ENCODE data around the gene CHID1. TPM values are rescaled to one million over a fixed set of nuclear protein-coding genes. Genes with fewer than 3 reads are reported as not detected.

Gene CHID1
- total RNA-seq, 4 donors from 2014 or later = 47.9 to 83.4 (median 65.8) TPM

GRCh38 chr11:911031-911889, 650 bp upstream of the CHID1 start:
- H3K9me3 ChIP-seq = no peaks in the 10 kb centered on the region
- peaks cover 0 to 32% (median 14%) of the 10 kb centered on the region in 4 donors for H3K4me1 ChIP-seq
- peak overlapping the region; percentile 73 to 98 (median 82) for H3K4me3 ChIP-seq
- H3K27me3 ChIP-seq = no peaks in the 10 kb centered on the region
- peak overlapping the region; percentile 81 to 98 (median 90) for H3K27ac ChIP-seq
- 2% methylated on average over 31 to 33 of the region's 68 CpGs for WGBS, 2 donors
- peaks cover 0 to 24% (median 0%) of the 10 kb centered on the region in 3 donors for H3K36me3 ChIP-seq
- no peak for DNase-seq (ENCODE audit: low spot score in 2 of 2)
- TF ChIP-seq CTCF (IDR thresholded peaks at IDR 0.05) (no peak), EP300 (IDR thresholded peaks at IDR 0.05) (peak in 1 of 2 donors; percentile 17)

DNA sequence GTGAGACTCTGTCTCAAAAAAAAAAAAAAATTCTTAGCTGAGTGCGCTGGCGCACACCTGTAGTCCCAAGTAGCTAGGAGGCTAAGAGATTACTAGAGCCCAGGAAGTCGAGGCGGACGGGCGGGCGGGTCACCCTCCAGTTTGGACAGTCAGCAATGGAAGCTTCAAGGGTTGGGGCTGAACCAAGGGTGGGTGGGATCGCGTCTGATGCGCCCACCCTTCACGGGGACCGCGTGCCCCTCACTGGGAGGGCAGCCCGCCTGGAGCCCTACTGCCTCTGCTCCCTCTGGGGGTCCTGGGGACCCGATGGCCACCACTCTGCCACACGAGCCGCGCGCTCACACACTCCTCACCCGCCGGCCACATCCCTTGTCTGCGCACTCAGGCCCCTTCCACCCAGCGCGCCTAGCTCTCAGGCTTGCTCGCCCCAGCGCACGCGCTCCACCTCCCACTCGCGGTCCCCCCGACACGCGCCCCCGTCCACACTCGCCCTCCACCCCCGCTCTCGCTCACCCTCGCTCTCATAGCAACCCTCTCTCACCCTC, 494 bp downstream of the CHID1 start:
- no peak for TF ChIP-seq POLR2A (IDR thresholded peaks at IDR 0.05)
- TF ChIP-seq CTCF (IDR thresholded peaks at IDR 0.05) = no peak
- no peak for TF ChIP-seq EP300 (IDR thresholded peaks at IDR 0.05)
- H3K27ac ChIP-seq = peak overlapping the region in 3 of 4 donors; percentile 89 to 98 (median 90)
- peak overlapping the region; percentile 73 to 98 (median 87) for H3K4me3 ChIP-seq
- peaks cover 0 to 30% (median 0%) of the 10 kb centered on the region in 3 donors for H3K36me3 ChIP-seq
- no peaks in the 10 kb centered on the region for H3K27me3 ChIP-seq
- peaks cover 0 to 32% (median 14%) of the 10 kb centered on the region in 4 donors for H3K4me1 ChIP-seq
- WGBS, 2 donors = 3 to 6% methylated on average over 36 to 38 of the region's 38 CpGs
- no peak for DNase-seq (ENCODE audit: low spot score in 2 of 2)
- H3K9me3 ChIP-seq = no peaks in the 10 kb centered on the region

- Histone ChIP-seq H3K27ac (no peak overlapping the region), H3K27me3 (no peaks in the 10 kb centered on the region), H3K4me3 (no peak overlapping the region), H3K4me1 (peaks cover 0 to 32% (median 14%) of the 10 kb centered on the region in 4 donors), H3K9me3 (no peaks in the 10 kb centered on the region), H3K36me3 (peaks cover 0 to 37% (median 0%) of the 10 kb centered on the region in 3 donors)
- DNase-seq (ENCODE audit: low spot score in 2 of 2) = no peak
- no peak for TF ChIP-seq POLR2A (IDR thresholded peaks at IDR 0.05)
- no peak for TF ChIP-seq EP300 (IDR thresholded peaks at IDR 0.05)
- TF ChIP-seq CTCF (IDR thresholded peaks at IDR 0.05) = no peak
- 85 to 95% methylated on average over 11 of the region's 11 CpGs for WGBS, 2 donors
Measured at GRCh38 chr11:909406-909805, 1.2 kb downstream of the CHID1 start.

- no peak for DNase-seq (ENCODE audit: low spot score in 2 of 2)
- whole genome bisulfite sequencing, 2 donors = 75 to 91% methylated on average over 3 to 5 of the region's 5 CpGs
- Histone ChIP-seq H3K36me3 (peaks cover 0 to 48% (median under 1%) of the 10 kb centered on the region in 3 donors), H3K27me3 (no peaks in the 10 kb centered on the region), H3K9me3 (no peaks in the 10 kb centered on the region), H3K27ac (no peak overlapping the region), H3K4me1 (peaks cover 0 to 32% (median 14%) of the 10 kb centered on the region in 4 donors), H3K4me3 (no peak overlapping the region)
- TF ChIP-seq EP300 (IDR thresholded peaks at IDR 0.05) (no peak), CTCF (IDR thresholded peaks at IDR 0.05) (no peak), POLR2A (IDR thresholded peaks at IDR 0.05) (no peak)
Measured at GRCh38 chr11:908273-908672, 2.3 kb downstream of the CHID1 start.

GRCh38 chr11:907668-908067, 2.9 kb downstream of the CHID1 start:
- Histone ChIP-seq H3K4me1 (peaks cover 0 to 32% (median 14%) of the 10 kb centered on the region in 4 donors), H3K27me3 (no peaks in the 10 kb centered on the region), H3K9me3 (no peaks in the 10 kb centered on the region), H3K36me3 (peaks cover 0 to 54% (median 6%) of the 10 kb centered on the region in 3 donors), H3K4me3 (no peak overlapping the region), H3K27ac (no peak overlapping the region)
- TF ChIP-seq POLR2A (IDR thresholded peaks at IDR 0.05) = no peak
- no peak for TF ChIP-seq EP300 (IDR thresholded peaks at IDR 0.05)
- no peak for TF ChIP-seq CTCF (IDR thresholded peaks at IDR 0.05)
- no peak for DNase-seq (ENCODE audit: low spot score in 2 of 2)
- 82 to 83% methylated on average over 2 of the region's 2 CpGs for WGBS, 2 donors

All from tibial nerve (tissue), 4 donors.